ENCODE data around the gene SLC15A3. TPM values are rescaled to one million over a fixed set of nuclear protein-coding genes. Genes with fewer than 3 reads are reported as not detected.
A peak's percentile ranks its signal among the peaks of the same experiment; 100 is the strongest.
"Not testable (repeated sequence)": the region's sequence is repeated elsewhere in the genome, so short reads cannot be mapped to it uniquely, and the experiment has no call there.

The SLC15A3 gene
- total RNA-seq, 1 donor from 2014 or later: 19.1 TPM

DNA sequence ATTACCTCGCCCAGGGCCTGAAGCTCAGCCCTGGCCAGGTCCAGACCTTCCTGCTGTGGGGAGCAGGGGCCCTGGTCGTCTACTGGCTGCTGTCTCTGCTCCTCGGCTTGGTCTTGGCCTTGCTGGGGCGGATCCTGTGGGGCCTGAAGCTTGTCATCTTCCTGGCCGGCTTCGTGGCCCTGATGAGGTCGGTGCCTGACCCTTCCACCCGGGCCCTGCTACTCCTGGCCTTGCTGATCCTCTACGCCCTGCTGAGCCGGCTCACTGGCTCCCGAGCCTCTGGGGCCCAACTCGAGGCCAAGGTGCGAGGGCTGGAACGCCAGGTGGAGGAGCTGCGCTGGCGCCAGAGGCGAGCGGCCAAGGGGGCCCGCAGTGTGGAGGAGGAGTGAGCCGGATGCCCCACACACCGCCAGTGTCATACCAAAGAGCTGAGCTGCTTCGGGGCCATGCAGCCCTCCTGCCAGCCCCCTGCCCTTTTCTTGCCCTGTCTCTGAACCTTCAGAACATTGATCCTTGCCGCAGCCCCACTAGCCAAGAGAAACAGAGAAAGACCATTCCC lies 30.1 kb downstream of the SLC15A3 start:
- intact Hi-C loops (cut with DNase I): no loop called here
- DNase-seq: no peak
- no peak for ATAC-seq (ENCODE audit: poor library complexity)

DNA sequence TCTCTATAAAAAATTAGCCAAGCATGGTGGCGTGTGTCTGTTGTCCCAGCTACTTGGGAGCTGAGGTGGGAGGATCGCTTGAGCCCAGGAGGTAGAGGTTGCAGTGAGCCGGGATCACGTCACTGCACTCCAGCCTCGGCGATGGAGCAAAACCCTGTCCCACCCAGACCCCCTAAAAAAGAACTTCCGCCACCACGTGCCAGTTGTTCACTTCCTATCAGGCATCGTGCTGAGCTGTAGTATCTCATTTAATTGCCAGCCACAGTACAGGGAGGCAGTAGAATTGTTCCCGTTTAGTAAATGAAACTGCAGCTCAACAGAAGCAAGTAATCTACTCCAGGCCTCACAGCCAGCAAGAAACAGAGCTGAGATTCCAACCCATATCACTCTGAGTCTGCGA lies 30.7 kb downstream of the SLC15A3 start:
- DNase-seq: no peak
- no peak for ATAC-seq (ENCODE audit: poor library complexity)
- intact Hi-C loops (cut with DNase I): no loop called here

DNA sequence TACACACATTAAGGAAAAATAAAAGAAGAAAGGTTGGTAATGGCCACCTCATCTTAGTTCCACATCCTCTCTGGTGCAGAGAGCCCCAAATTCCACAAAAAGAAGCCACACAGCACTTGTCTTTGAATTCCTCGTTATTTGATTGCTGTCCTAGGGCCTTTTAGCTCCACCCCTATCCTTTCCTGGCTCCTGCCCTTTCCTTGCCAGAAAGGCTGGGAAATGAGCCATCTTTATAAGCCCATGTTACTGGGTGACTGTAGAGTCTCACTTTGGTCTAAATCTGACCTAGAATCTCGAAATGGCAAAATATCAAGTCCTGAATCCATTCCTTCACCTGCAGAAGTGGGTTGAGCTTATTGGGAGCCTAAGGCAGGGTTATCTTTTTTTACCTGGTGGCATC lies 32.0 kb downstream of the SLC15A3 start:
- no peak for DNase-seq
- no peak for ATAC-seq (ENCODE audit: poor library complexity)
- intact Hi-C loops (cut with DNase I): no loop called here

DNA sequence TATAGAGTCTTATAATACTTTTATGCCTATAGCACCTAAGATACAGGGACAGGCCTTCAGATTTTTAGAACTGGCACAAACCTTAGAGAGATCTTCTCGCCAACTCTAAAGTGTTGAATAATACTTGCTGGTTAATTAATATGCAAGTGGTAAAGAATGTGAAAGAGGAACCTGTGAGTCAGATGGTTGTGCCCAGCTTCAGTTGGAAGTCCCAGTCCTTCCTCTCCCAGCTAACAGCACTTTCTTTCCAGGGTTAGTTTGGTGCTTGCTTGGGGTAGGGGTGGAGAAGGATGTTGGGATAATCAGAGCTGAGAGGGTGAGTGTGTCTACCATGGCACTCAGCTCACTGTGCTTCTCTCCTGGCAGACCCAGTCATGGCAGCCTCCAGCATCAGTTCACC lies 32.7 kb downstream of the SLC15A3 start:
- intact Hi-C loops (cut with DNase I): no loop called here
- ATAC-seq (ENCODE audit: poor library complexity): no peak
- DNase-seq: no peak

DNA sequence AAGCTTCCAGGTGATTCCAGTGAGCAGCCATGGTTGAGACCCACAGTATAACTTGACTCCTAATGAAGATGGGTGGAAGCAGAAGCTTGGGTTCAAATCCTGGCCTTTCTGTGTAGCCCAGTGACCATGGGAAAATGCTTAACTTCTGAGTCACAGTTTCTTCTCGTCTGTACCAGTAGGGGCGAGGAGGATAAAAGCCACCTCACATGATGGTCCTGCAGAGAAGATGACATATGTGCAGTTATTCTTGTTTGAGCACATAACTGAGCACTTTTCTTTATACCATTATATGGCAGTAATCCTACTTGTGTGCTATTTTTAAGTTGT lies 33.1 kb downstream of the SLC15A3 start:
- ATAC-seq (ENCODE audit: poor library complexity) (no peak), DNase-seq (no peak)
- intact Hi-C loops (cut with DNase I): no loop called here

DNA sequence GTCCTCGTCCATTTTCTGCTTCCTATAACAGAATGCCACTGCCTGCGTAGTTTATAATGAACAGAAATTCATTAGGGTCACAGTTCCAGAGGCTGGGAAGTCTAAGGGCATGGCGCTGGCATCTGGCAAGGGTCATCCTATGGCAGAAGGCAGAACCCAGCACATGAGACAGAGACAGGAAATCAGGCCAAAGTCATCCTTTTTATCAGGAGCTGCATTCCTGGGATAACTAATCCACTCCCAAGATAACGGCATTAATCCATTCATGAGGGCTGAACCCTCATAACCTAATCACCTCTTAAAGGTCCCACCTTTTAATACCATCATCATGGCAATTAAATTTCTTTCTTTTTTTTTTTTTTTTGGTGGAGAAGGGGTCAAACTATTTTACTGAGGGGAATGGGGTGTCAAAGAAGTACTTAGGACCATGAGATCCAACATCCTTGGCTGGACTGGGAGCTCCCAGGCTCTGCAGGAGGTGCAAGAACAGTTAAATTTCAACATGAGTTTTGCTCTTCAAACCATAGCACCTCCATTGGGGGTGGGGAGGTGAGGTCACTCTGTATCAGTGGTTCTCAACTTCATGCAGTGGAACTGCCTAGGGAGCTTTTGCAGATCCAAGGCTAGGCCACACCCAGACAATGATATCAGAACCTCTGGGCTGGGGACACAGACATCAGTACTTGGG lies 33.6 kb downstream of the SLC15A3 start:
- intact Hi-C loops (cut with DNase I): no loop called here
- DNase-seq (no peak), ATAC-seq (ENCODE audit: poor library complexity) (no peak)

DNA sequence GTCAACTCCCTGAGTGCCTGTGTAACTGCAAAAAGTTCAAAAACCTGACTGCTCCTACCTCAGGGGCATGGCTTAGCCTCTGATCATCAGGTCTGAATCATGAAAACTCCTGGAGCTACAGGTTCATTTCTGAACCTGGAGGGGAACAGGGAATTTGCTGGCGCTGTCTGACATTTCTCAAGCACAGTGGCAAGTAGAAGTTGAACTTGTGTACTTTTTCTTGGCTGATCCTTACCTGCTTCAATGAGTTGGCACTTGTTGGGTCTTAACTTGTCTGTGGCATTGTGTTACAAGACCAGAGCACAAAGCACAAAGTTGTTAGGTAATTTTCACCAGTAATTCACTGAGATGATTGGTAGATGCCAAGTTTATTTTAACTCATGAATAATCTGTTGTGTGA lies 34.7 kb downstream of the SLC15A3 start:
- intact Hi-C loops (cut with DNase I): no loop called here
- no peak for DNase-seq
- ATAC-seq (ENCODE audit: poor library complexity): no peak

DNA sequence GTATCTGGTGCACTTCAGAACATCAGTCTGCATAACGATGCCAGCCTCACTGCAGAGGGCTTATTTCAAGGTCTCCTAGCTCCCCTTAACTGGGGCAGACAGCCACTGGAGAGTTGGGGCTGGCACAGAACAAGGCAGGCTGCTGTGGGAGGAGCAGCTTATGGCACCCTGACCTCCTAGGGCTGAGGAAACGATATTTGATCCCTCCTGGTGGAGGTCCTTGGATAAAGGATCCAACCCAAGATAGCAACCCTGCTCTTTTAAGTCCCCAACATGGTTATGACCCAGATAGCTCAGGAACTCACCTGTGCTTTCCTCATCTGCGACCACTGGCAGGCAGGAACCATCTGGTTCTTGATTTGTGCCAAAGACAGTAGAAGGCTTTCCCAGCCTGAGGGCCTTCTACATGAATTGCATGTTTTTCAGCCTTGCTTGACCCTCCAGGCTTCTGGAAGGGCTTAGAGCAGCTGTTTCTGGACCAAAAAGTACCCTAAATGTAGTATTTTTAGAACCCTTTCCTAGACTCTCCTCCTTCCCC lies 35.2 kb downstream of the SLC15A3 start:
- intact Hi-C loops (cut with DNase I): no loop called here
- ATAC-seq (ENCODE audit: poor library complexity): no peak
- DNase-seq: no peak

DNA sequence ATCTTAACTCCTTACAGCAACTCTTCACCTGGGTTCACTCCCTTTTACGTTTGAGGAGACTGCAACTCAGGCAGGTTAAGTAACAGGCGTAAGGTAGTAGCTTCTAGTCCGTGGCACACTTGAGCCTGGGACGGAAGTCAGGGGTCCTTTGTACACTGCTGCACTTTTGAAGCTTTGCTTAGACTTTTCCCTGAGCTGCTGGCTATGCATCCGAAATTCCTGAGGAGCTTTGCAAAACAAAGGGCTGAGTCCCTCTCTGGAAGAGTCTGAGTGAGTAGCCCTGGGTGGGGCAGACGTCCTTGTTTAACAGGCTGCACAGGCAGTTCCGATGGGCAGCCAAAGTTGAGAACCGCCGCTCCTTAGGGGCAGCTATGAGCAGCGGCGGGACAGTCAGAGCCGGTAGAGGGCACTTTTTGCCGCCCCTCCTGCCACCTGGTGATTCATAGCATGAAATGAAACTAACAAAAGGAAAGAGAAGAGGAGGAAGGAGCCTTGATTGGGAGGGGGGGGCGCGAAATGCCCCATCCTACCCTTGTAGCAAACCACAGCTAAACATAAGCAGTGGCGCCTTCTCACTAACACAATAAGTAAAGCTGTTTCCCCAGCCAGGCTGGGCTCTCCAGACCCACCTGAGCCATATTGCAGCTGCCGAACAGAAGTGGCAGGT lies 36.6 kb downstream of the SLC15A3 start:
- intact Hi-C loops (cut with DNase I): no loop called here
- peak; percentile 75 for DNase-seq
- ATAC-seq (ENCODE audit: poor library complexity): peak; percentile 44

DNA sequence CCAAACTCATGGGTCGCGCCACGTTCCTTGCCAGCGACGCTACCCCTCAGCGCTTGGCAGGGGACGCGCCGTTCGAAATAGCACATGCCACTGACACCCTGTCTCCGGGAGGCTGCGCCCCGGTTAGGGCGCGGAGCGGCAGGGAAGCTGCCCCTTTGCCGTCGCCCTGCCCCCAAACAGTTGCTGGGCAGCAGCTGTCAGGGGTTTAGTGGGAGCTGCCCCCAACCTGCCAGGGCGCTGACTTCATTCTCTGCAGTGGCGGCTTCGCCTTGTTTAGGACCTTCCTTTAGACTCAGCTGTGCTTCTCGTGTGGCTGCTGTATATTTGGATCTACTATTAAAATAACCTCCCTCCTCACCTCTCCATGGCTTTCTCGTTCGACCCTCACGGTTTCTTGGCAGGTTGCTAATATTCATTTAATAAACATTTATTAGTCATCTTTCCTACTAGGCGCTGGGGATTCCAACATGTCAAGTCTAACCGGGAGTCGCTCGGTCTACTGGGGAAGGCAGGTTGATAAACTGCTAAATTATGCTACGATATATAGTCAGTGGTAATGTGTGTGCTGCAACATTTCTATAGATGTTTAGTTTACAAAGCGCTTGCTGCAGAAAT lies 37.2 kb downstream of the SLC15A3 start:
- ATAC-seq (ENCODE audit: poor library complexity) (peak; percentile 62), DNase-seq (no peak)
- intact Hi-C loops (cut with DNase I): no loop called here

DNA sequence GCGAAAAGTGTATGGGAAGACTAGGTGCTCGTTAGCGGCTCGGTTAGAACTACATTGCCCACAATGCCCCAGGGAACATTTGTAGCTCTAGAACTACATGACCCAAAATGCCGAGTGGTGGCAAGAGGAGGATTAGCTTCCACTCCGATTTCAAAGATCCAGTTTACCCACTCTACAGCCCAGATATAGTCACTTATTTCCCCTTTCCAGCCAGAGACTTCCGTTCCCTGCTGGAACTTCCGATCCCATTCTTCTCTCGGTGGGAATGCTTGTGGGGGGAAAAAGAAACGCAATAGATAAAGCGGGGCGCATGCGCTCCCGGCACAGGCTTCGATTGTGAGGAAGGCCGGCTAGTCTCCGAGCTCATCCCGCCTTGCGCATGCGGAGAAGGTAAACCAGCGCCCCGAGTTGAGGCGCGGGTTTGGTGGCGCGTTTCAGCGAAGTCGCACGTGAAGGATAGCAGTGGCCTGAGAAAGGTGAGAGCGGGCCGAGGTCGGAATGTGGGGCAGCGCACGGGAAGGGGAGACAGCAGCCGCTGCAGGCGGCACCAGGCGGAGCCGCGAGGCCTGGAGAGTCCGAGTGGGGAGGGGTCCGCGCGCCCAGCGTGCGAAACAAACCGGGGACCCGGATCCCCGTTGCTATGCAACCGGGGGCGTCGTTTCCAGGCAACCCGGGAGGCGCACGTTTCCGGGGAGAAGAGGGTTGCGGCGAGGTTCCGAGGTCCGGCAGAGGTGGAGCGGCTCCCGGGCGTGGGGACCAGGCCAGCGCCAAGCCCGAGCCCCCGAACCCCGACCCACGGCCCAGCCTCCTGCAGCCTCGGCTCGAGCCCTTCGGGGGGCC lies 38.0 kb downstream of the SLC15A3 start, which contains the start of gene TMEM109:
Gene TMEM109 (plus strand): TSS at position 366 of the 840 bp plus-strand sequence. CDS start 5,536 bp downstream, outside the sequence.
- ATAC-seq (ENCODE audit: poor library complexity): peak; percentile 90
- peak; percentile 93 for DNase-seq
- intact Hi-C loops (cut with DNase I): no loop called here

DNA sequence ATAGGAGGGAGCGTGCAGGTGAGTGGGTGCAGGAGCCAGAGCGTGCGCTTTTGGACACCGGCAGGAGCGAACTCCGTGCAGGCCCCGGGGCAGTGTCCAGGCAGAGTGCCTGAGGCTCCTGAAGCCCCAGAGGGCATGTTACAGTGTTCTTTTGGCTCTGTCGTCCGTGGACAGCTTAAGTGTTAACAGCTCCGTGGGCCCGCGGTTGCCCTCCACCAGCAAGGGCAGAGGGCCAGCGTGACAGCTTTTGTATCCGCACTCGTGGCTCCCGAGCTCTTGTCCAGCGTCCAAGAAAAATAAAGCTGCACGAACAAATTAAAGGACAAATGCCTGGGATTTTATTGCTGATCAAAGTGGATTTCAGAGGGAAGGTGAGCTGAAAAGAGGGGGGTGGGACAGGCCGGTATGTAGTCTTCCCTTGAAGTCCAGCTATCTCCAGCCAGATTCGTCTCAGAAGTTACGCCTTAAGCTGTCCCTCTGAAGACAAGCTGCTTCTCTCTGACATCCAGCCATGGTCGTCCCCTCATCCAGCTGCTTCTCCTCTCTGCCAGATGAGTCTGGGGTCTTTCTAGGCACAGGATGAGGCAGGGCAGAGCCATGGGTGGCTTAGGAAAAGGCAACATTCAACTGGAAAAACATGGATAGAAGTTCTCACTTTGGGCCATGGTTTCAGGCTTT lies 39.0 kb downstream of the SLC15A3 start:
- intact Hi-C loops (cut with DNase I): no loop called here
- ATAC-seq (ENCODE audit: poor library complexity) (no peak), DNase-seq (no peak)

DNA sequence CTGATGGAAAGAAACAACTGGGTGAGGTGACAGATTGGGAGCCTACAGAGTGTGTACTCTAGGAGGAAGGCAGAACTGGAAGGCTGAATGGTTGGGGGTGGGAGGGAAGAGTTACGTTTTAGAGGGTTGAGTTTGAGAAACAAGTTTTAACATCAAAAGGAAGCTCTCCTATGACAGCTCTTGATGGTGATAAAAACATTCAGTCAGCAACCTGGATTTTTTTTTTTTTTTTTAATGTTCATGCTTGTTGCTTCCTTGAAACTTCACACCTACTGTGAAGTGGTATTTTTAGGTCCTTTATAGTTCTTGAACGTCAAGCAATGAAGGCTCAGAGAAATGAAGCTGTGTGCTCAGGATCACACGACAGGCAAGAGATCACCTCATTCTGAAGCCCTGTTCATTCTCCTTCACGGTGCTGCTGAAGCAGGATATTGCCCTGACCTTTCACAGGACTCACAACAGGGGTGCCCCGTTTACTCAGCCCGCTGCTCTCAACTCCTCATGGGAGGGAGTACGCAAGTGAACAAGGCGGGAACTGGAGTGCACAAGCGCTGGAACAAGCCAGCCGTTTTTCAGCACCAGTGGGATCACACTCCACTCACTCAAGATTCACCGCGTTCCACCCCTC lies 39.6 kb downstream of the SLC15A3 start:
- ATAC-seq (ENCODE audit: poor library complexity): no peak
- intact Hi-C loops (cut with DNase I): no loop called here

DNA sequence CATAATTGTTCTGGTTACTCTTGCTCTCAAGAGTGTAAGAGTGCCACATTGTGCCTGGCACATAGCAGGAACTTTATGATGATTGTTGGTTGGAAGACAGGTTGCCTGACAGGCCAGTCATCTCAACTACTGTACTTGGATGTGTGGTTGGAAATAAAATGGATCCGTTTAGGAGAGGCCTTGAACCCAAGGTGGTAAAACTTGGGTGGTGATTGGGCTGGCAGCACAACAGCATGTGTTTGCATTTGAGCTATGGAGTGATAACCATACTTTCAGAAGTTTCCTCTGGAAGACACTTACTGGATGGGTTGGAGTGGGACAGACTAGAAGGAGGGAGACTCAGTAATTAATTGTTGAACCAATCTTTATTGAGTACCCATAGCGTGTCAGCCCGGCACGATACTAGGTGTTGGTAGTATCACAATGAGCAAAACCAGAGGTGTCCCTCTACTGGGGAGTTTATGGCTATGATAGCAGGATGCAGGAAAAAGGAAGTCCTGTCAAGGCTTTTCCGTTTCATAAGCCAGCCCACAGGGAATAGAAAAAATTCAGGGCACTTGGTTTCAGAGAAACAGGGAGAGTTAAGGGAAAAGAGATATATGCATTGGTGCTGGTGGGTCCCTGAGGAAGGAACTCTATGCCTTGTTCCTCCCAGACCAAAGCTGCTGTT lies 41.1 kb downstream of the SLC15A3 start:
- no peak for DNase-seq
- intact Hi-C loops (cut with DNase I): no loop called here
- no peak for ATAC-seq (ENCODE audit: poor library complexity)

More for the DNA sequence above, 39.6 kb downstream of the SLC15A3 start:
- no peak for DNase-seq

DNA sequence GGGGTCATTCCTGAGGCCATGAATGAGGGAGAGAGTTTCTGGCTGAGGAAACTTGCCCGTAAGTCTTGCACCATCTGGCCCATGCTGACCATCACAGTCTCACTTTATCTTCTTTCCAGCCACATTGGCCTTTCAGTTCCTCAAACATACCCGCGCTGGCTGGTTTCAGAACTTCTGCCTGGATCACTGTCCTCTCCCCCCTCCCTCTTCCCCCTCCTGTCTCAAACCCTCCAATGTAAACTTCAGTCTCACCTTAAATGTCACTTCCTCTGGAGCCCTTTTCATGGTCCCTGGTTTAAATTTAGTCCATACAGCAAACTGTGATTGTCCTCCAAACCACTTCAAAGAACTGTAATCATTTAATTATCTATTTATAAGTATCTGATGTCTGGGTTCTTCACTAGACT lies 41.7 kb downstream of the SLC15A3 start:
- ATAC-seq (ENCODE audit: poor library complexity) (no peak), DNase-seq (no peak)
- intact Hi-C loops (cut with DNase I): no loop called here

DNA sequence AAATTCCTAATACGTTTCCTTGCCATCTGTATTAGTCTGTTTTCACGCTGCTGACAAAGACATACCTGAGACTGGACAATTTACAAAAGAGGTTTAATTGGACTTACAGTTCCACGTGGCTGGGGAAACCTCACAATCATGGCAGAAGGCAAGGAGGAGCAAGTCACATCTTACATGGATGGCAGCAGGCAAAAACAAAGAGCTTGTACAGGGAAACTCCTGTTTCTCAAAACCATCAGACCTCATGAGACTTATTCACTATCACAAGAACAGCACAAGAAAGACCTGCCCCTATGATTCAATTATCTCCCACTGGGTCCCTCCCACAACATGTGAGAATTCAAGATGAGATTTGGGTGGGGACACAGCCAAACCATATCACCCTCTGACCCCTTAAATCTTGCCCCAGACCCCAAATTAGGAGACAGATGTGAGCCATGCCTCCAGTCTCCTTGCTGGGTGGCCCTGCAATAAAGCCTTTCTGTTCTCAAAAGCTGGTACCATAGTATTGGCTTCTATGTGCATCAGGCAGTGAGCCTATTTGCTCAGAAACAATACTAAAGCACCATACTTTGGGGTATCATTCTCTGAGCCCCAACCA lies 42.2 kb downstream of the SLC15A3 start:
- intact Hi-C loops (cut with DNase I); ATAC-seq (ENCODE audit: poor library complexity); DNase-seq: not testable (repeated sequence)

DNA sequence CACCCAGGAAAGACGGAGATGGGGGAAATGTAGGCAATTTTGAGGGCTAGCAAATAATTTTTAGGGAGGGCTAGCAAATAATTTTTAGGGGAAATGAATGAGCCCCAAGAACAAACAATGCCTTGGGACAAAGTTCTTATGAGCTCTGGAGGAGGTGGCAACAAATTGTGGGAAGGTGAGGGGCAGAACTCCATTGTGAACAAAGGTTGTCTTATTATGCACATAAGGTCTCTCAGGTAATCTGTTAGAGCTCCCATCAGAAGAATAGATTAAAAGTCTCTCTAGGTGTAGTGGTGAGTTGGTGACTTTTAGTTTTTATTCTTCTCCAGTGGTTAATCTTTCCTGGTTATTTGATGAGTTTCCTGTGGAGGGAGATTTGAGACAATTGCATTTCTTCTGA lies 43.2 kb downstream of the SLC15A3 start:
- ATAC-seq (ENCODE audit: poor library complexity): no peak
- intact Hi-C loops (cut with DNase I): no loop called here
- DNase-seq: no peak
